Upper lobe of left lung (tissue), 6 donors: ENCODE results near the gene ELP5. TPM values are rescaled to one million over a fixed set of nuclear protein-coding genes. Genes with fewer than 3 reads are reported as not detected.

Experiments used
- ATAC-seq, 2 donors: fragments of 200-7000 bp; cut with Tn5 transposase; one replicate each; pipeline ENCODE4 v1.9.1; 2022; ENCODE audit warnings: mild to moderate bottlenecking in 2 of 2, moderate library complexity in 2 of 2; ENCODE audit not compliant: low FRiP score in 2 of 2
- DNase-seq, 2 donors: peaks; one replicate each; pipeline ENCODE4 v3.0.0-alpha.2; 2019 to 2020
- H3K27ac ChIP-seq, 4 donors: fragments of 200-600 bp; sonication (generic); one replicate each; pipeline ENCODE4 v1.5.1; 2016 to 2019
- H3K27me3 ChIP-seq, 4 donors: fragments of 200-600 bp; sonication (generic); one replicate each; pipeline ENCODE4 v1.5.1; 2017 to 2019
- H3K36me3 ChIP-seq, 4 donors: fragments of 200-600 bp; sonication (generic); one replicate each; pipeline ENCODE4 v1.5.1; 2016 to 2019
- H3K4me1 ChIP-seq, 4 donors: fragments of 200-600 bp; sonication (generic); one replicate each; pipeline ENCODE4 v1.5.1; 2018 to 2019
- H3K4me3 ChIP-seq, 4 donors: fragments of 200-600 bp; sonication (generic); one replicate each; pipeline ENCODE4 v1.5.1; 2017 to 2019; ENCODE audit warnings: mild to moderate bottlenecking in 2 of 4, moderate library complexity in 1 of 4
- H3K9me3 ChIP-seq, 4 donors: fragments of 200-600 bp; sonication (generic); one replicate each; pipeline ENCODE4 v1.5.1; 2018 to 2019
- CTCF ChIP-seq, 6 experiments: fragments of 450-650 bp in 4 of 6; fragments of 200-600 bp in 2 of 6; sonication (generic) in 2 of 6; IDR thresholded peaks; one replicate each; pipeline ENCODE4 v1.5.1; 2016 to 2019; ENCODE audit warnings: antibody characterized with exemption in 6 of 6
- EP300 ChIP-seq, 4 donors: sonication (generic); formaldehyde crosslinking; IDR thresholded peaks; one replicate each; pipeline ENCODE4 v1.5.1; 2017; ENCODE audit warnings: antibody characterized with exemption in 4 of 4, control low read depth in 2 of 4
- POLR2A ChIP-seq, 4 donors: fragments of 450-650 bp; IDR thresholded peaks; one replicate each; pipeline ENCODE4 v1.5.1; 2016 to 2017; ENCODE audit warnings: antibody characterized with exemption in 4 of 4, mild to moderate bottlenecking in 2 of 4
- POLR2AphosphoS5 ChIP-seq, 2 donors: sonication (generic); formaldehyde crosslinking; IDR thresholded peaks; one replicate each; pipeline ENCODE4 v1.5.1; 2017; ENCODE audit warnings: antibody characterized with exemption in 2 of 2
- WGBS, 2 donors: methylation state at CpG; one replicate each; pipeline ENCODE4 v1.1.5; 2017 to 2018; 5-methylcytosine and 5-hydroxymethylcytosine counted together
- total RNA-seq, 6 donors: library from RNA; depleted of rRNA in 4 of 6; stranded (reverse); fragments of >200 nt in 4 of 6; gene quantifications; one replicate each; pipeline versions ENCODE4 v1.1.0 to v1.2.1, GENCODE V29; 2016 to 2021
- donor health status: DM: no; HTN: no; CAD: no; lungs with moderate emphysema.
- donor health status: DM: no; HTN: yes; CAD: no; lungs with severe emphysema.

The ELP5 gene
- total RNA-seq, 6 donors from 2014 or later, result 5.2 to 36.3 (median 21.0) TPM

DNA sequence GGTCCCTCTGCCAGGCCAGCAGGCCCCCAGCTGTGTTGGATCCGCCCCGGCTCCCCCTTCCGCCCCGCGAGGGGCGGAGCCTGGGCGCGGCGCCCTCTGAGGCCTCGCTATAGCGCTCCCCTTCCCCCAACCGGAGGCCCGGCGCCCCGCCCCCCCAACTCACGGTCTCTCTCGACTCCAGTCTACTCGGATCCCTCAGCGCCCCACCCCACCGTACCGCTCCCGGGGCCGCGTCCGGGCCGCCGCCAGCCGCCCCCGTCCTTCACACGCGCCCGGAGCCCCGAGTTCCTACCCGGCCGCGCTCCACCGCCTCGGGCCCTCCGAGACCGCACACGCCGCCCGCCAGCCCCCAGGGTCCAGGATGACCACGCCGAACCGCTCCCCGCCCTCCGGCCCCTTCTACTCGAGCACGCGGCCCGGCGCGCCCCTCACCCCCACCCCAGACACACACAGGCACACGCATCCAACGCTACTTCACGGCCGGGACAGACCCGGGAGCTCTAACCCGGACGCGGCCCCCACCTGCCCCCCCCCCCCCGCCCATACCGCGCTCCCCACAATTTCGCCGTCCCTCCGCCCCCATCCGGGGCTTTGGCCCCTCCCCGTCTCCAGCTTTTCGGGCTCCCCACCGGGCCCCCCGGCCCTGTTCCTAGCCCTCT is 14.1 kb upstream of the ELP5 start:
- TF ChIP-seq POLR2A (IDR thresholded peaks at IDR 0.05) (peak in 1 of 4 donors; percentile 16), CTCF (IDR thresholded peaks at IDR 0.05) (no peak), POLR2AphosphoS5 (IDR thresholded peaks at IDR 0.05) (no peak)
- Histone ChIP-seq H3K4me1 (peaks cover 29 to 56% (median 45%) of the 10 kb centered on the region in 4 donors), H3K27ac (peak overlapping the region; percentile 90 to 98 (median 97)), H3K9me3 (no peaks in the 10 kb centered on the region), H3K4me3 (peak overlapping the region; percentile 80 to 99 (median 91)), H3K36me3 (peaks cover 0 to 29% (median 23%) of the 10 kb centered on the region in 4 donors), H3K27me3 (no peaks in the 10 kb centered on the region)
- WGBS, 2 donors, result 2 to 3% methylated on average over 6 to 23 of the region's 73 CpGs
- DNase-seq (peak; percentile 90 to 97), ATAC-seq (peak in 1 of 2 donors; percentile 36)

DNA sequence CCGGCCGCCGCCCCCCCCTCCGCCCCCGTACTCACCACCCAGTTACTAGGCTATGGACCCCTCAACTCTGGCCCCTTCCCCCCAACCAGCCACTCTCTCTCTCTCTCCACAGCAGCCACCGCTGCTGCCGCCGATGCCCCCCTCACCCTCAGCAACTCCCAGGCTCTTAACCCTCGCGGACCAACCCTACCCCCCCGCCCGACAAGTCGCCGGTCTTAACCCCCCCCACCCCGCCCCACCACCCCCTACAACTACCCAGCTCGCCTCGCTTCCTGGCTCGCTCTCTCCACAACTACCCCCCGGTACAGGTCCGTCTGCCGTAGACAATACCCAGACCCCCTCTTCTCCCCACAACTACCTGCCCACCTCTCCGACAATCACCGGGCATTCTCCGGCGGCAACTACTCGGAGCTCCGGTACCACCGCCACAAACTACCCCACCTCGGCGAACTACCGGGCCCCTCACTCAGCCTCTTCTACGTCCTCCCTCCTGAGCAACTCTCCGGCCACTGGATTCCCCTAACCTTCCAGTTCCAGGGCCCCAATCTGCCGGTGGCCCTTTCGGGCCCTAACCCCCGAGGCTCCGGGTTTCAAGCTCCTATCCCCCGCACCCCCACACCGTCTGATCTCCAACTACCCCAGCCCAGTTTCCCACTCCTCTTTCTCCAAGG is 13.5 kb upstream of the ELP5 start:
- H3K36me3 ChIP-seq, result peaks cover 0 to 29% (median 23%) of the 10 kb centered on the region in 4 donors
- peak overlapping the region; percentile 90 to 98 (median 97) for H3K27ac ChIP-seq
- 0 to 1% methylated on average over 28 to 31 of the region's 39 CpGs for WGBS, 2 donors
- ATAC-seq (no peak), DNase-seq (peak; percentile 33 to 54)
- TF ChIP-seq POLR2AphosphoS5 (IDR thresholded peaks at IDR 0.05) (no peak), CTCF (IDR thresholded peaks at IDR 0.05) (no peak), POLR2A (IDR thresholded peaks at IDR 0.05) (no peak), EP300 (IDR thresholded peaks at IDR 0.05) (no peak)
- no peaks in the 10 kb centered on the region for H3K27me3 ChIP-seq
- H3K4me1 ChIP-seq, result peaks cover 25 to 55% (median 43%) of the 10 kb centered on the region in 4 donors
- H3K4me3 ChIP-seq, result peak overlapping the region; percentile 80 to 99 (median 91)
- no peaks in the 10 kb centered on the region for H3K9me3 ChIP-seq

DNA sequence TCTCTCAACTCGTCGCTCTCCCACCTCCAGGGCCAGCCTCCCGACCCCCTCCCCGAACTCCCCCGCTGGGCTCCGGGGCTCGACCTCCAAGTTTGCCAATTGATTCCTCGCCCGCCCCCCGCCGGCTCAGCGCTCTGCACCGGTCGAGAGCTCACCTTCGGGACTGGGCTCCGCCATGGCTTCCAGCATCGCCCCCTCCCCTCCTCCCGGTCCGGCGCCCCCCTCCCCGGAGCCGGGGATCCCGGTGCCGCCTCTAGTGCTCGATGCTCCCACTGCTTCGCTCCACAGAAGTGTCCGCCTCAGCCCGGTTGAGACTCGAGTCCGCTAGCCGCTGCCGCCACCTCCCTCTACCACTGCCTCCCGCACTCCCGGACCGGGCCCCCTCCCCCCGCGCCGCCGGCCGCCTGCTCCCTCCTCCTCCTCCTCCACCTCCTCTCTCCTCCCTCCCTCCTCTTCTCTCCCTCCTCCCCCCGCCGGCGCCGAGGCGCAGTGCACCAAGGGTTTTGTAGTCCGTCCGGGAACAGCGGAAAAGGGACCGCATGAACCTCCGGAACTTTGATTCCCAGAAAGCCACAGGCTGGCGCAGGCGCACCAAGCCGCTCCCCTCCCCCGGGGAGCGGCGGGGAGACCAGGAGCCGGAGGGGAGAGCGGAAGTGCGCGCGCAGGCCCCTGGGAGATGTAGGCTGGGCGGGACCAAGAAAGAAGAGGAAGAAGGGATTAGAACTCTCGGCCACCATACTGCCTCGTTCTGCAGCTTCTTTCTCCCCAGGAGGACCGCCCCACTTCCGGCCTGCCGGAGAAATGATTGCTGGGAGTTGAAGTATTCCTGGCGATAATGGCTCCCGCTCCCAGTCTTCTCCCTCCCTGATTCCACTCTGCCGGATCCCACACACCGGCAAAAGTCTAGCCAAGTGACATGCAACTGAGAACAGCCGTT is 12.7 kb upstream of the ELP5 start, which contains the start of gene PHF23:
Gene PHF23, minus strand, starts transcription at position 367 of the 937 bp plus-strand sequence. Its CDS starts 178 bp downstream, at position 189.
- Histone ChIP-seq H3K27ac (peak within 1 kb of the TSS; percentile 96 to 100 (median 97)), H3K9me3 (no peaks in the 10 kb centered on the region), H3K4me3 (peak within 1 kb of the TSS; percentile 80 to 99 (median 91)), H3K27me3 (no peaks in the 10 kb centered on the region), H3K36me3 (peaks cover 0 to 36% (median 27%) of the 10 kb centered on the region in 4 donors), H3K4me1 (peaks cover 26 to 55% (median 43%) of the 10 kb centered on the region in 4 donors)
- 0 to 2% methylated on average over 51 to 53 of the region's 72 CpGs for WGBS, 2 donors
- DNase-seq, result peak; percentile 99 to 100
- peak; percentile 84 to 93 for ATAC-seq
- TF ChIP-seq POLR2A (IDR thresholded peaks at IDR 0.05) (peak in 2 of 4 donors; percentile 32 to 71), POLR2AphosphoS5 (IDR thresholded peaks at IDR 0.05) (peak; percentile 86 to 93), CTCF (IDR thresholded peaks at IDR 0.05) (peak in 4 of 6 experiments; percentile 65 to 83 (median 70)), EP300 (IDR thresholded peaks at IDR 0.05) (peak in 2 of 4 donors; percentile 51 to 52)

GRCh38 chr17:7240375-7240774 is 11.6 kb upstream of the ELP5 start:
- DNase-seq (no peak), ATAC-seq (no peak)
- Histone ChIP-seq H3K36me3 (peaks cover 0 to 43% (median 34%) of the 10 kb centered on the region in 4 donors), H3K27me3 (no peaks in the 10 kb centered on the region), H3K4me3 (peak overlapping the region in 2 of 4 donors; percentile 85 to 99), H3K4me1 (peaks cover 23 to 46% (median 35%) of the 10 kb centered on the region in 4 donors), H3K27ac (peak overlapping the region; percentile 92 to 100 (median 97)), H3K9me3 (no peaks in the 10 kb centered on the region)
- 58% methylated on average over 4 of the region's 4 CpGs for WGBS, 2 donors
- TF ChIP-seq CTCF (IDR thresholded peaks at IDR 0.05), result no peak
